SU-DHL-6 (cell line): ENCODE measurements around the gene SPATA16.

ENCODE experiments used
- H2AFZ ChIP-seq: fragments of 200-600 bp; sonication (generic); 2 replicates; pipeline ENCODE4 v1.6.1; 2014; ENCODE audit warnings: low read depth, mild to moderate bottlenecking, moderate library complexity, mixed read lengths, antibody characterized with exemption, low read length; ENCODE audit not compliant: severe bottlenecking
- H3F3A ChIP-seq: fragments of 200-600 bp; shearing (Covaris generic); 2 replicates; pipeline ENCODE4 v1.6.0; 2016; ENCODE audit warnings: antibody characterized with exemption, mild to moderate bottlenecking; ENCODE audit not compliant: insufficient read depth
- H3K27ac ChIP-seq: fragments of 200-600 bp; sonication (generic); 2 replicates; pipeline ENCODE4 v1.5.1; 2016; ENCODE audit warnings: low read depth, mild to moderate bottlenecking, low read length, moderate library complexity, mixed read lengths
- H3K27me3 ChIP-seq: fragments of 200-600 bp; sonication (generic), shearing (Covaris generic); 2 replicates; pipeline ENCODE4 v1.6.0; 2014; ENCODE audit warnings: mild to moderate bottlenecking, low read length
- H3K36me3 ChIP-seq: fragments of 200-600 bp; sonication (generic); 2 replicates; pipeline ENCODE4 v1.6.1; 2014; ENCODE audit warnings: mild to moderate bottlenecking, low read length, mixed read lengths
- H3K4me2 ChIP-seq: fragments of 300-600, 200-600 bp; shearing (Covaris generic), sonication (generic); 2 replicates; pipeline ENCODE4 v1.6.0; 2014; ENCODE audit warnings: low read length, low read depth, mild to moderate bottlenecking; ENCODE audit not compliant: poor library complexity, severe bottlenecking
- H3K4me3 ChIP-seq: fragments of 200-600 bp; sonication (generic); 2 replicates; pipeline ENCODE4 v1.5.1; 2014; ENCODE audit warnings: antibody characterized with exemption, low read length, mild to moderate bottlenecking, mixed read lengths; ENCODE audit not compliant: insufficient read depth, poor library complexity, severe bottlenecking
- H3K79me2 ChIP-seq: fragments of 200-600 bp; sonication (generic); 2 replicates; pipeline ENCODE4 v1.6.1; 2014; ENCODE audit warnings: mild to moderate bottlenecking, low read length, moderate library complexity; ENCODE audit not compliant: insufficient read depth
- H3K9ac ChIP-seq: fragments of 200-600 bp; sonication (generic); 2 replicates; pipeline ENCODE4 v1.7.0; 2014; ENCODE audit warnings: mild to moderate bottlenecking, low read length
- H3K9me2 ChIP-seq: fragments of 200-600 bp; sonication (generic); replicated peaks from 2 replicates; pipeline ENCODE4 v1.6.1; 2014; ENCODE audit warnings: low read length; ENCODE audit not compliant: insufficient read depth
- H3K9me3 ChIP-seq: fragments of 200-600 bp; sonication (generic); 2 replicates; pipeline ENCODE4 v1.6.1; 2014; ENCODE audit warnings: low read length, mixed read lengths; ENCODE audit not compliant: insufficient read depth
- H4K20me1 ChIP-seq: fragments of 200-600 bp; sonication (generic); 2 replicates; pipeline ENCODE4 v1.6.1; 2014; ENCODE audit warnings: low read depth, mild to moderate bottlenecking, antibody characterized with exemption, low read length, moderate library complexity, mixed read lengths
- CTCF ChIP-seq: fragments of 200-600 bp; sonication (generic); IDR thresholded peaks from one replicate; pipeline ENCODE4 v1.5.1; 2017; ENCODE audit warnings: antibody characterized with exemption, mild to moderate bottlenecking, low read length, moderate library complexity; ENCODE audit not compliant: insufficient read depth, poor library complexity, severe bottlenecking
- EZH2phosphoT487 ChIP-seq: fragments of 200-600 bp; sonication (generic), shearing (Covaris generic); conservative IDR thresholded peaks from 2 replicates; pipeline ENCODE4 v1.6.1; 2018; ENCODE audit warnings: mild to moderate bottlenecking, antibody characterized with exemption, low read length, moderate library complexity, mixed read lengths

Gene SPATA16

DNA sequence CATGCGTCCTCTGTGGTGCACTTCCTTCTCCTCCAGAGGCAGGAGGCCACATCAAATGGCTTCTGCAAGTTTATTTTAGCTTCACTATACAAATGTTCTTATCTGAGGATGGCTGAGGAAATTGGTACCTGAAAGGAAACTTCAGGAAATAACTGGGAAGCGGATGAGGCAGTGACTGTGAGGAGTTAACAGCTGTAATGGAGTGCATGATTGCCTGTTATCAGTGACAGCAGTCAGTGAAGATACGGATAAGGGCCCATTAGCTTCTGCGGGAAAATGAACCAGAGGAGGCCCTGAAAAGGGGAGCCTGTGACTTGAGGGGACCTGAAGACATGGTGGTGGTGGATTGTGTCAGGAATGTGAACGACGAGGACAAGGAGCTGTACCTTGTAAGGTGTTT, 51.8 kb downstream of the SPATA16 start:
- no peak overlapping the region for H3K4me3 ChIP-seq
- no peak overlapping the region for H3K27ac ChIP-seq
- no peaks in the 10 kb centered on the region for H3K9me2 ChIP-seq
- H4K20me1 ChIP-seq, result no peaks in the 10 kb centered on the region
- H3K9ac ChIP-seq, result no peak overlapping the region
- H3K4me2 ChIP-seq, result no peak overlapping the region
- no peaks in the 10 kb centered on the region for H3K79me2 ChIP-seq
- H3K27me3 ChIP-seq, result no peaks in the 10 kb centered on the region
- no peaks in the 10 kb centered on the region for H3F3A ChIP-seq
- no peaks in the 10 kb centered on the region for H3K36me3 ChIP-seq
- no peaks in the 10 kb centered on the region for H3K9me3 ChIP-seq
- H2AFZ ChIP-seq, result no peak overlapping the region
- no peak for TF ChIP-seq CTCF
- no peak for TF ChIP-seq EZH2phosphoT487

GRCh38 chr3:173078525-173078924, 62.5 kb downstream of the SPATA16 start:
- no peak overlapping the region for H3K9ac ChIP-seq
- no peak overlapping the region for H2AFZ ChIP-seq
- no peak overlapping the region for H3K4me2 ChIP-seq
- H3K9me3 ChIP-seq, result no peaks in the 10 kb centered on the region; the same call in 1 of the 2 replicates
- no peaks in the 10 kb centered on the region for H4K20me1 ChIP-seq
- no peaks in the 10 kb centered on the region for H3F3A ChIP-seq
- H3K79me2 ChIP-seq, result no peaks in the 10 kb centered on the region
- TF ChIP-seq CTCF, result no peak
- TF ChIP-seq EZH2phosphoT487, result no peak
- no peaks in the 10 kb centered on the region for H3K9me2 ChIP-seq
- H3K27me3 ChIP-seq, result no peaks in the 10 kb centered on the region
- H3K4me3 ChIP-seq, result no peak overlapping the region
- no peak overlapping the region for H3K27ac ChIP-seq
- no peaks in the 10 kb centered on the region for H3K36me3 ChIP-seq

DNA sequence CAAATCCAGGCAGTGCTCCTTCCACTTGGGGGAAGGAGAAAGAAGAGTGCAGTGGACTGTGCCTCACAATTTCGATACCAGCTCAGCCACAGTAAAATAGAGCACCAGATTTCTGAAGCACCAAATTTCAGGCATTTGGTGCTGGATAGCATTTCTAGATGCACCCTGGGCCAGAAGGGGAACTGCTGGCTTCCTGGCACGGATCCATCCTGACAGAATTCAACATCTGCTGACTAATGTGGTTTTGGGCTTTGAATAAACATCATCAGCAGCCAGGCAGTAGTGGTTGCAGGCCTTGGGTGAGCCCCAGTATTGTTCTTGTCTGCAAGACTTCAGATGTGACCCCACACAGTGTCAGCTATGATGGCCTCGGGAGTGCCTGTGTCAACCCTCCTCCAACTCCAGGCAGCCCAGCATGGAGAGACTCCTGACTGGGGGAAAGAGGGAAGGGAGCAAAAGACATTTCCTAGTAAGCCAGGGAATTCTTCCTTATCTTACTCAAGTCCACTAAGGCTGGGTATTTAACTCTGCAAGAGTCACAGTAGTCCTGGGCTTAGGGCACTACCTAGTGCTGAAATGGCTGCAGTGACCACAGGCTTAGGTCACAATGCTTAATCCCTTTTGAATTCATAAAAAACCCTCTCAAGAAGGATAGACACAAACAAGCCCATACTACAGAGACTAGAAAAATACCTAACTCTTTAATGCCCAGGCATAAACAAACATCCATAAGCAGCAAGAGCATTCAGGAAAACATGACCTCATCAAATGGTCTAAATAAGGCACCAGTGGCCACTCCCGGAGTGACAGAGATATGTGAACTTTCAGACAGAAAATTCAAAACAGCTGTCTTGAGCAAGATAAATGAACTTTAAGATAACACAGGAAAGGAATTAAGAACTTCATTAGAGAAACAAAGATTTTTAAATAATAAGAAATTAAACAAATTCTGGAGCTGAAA, 74.7 kb downstream of the SPATA16 start:
- Histone ChIP-seq H3F3A (no peaks in the 10 kb centered on the region), H3K36me3 (no peaks in the 10 kb centered on the region), H3K9ac (no peak overlapping the region), H3K27ac (no peak overlapping the region), H3K79me2 (no peaks in the 10 kb centered on the region), H2AFZ (no peak overlapping the region), H3K9me3 (no peaks in the 10 kb centered on the region), H3K27me3 (no peaks in the 10 kb centered on the region), H3K4me3 (no peak overlapping the region), H3K9me2 (no peaks in the 10 kb centered on the region), H3K4me2 (no peak overlapping the region), H4K20me1 (no peaks in the 10 kb centered on the region)
- no peak for TF ChIP-seq CTCF
- no peak for TF ChIP-seq EZH2phosphoT487
